Stomach (tissue), 4 donors: ENCODE data around the gene RFTN1.

Experiments
- CTCF ChIP-seq, 7 experiments: fragments of 450-650 bp in 4 of 7; fragments of 200-600 bp in 3 of 7; sonication (generic) in 3 of 7; IDR thresholded peaks; one replicate each; pipeline ENCODE4 v1.5.1; 2016 to 2019; ENCODE audit warnings: antibody characterized with exemption in 7 of 7, control low read depth in 2 of 7, mild to moderate bottlenecking in 1 of 7
- EP300 ChIP-seq: sonication (generic); formaldehyde crosslinking; IDR thresholded peaks from one replicate; pipeline ENCODE4 v1.6.1; 2017; ENCODE audit warnings: antibody characterized with exemption

GRCh38 chr3:16377196-16377595, 136.3 kb downstream of the RFTN1 start:
- TF ChIP-seq CTCF (IDR thresholded peaks at IDR 0.05) = no peak
- TF ChIP-seq EP300 = no peak
